Measurements from ENCODE around the gene SUZ12.
"Not testable (repeated sequence)": the region's sequence is repeated elsewhere in the genome, so short reads cannot be mapped to it uniquely, and the experiment has no call there.

SUZ12 gene

GRCh38 chr17:31937926-31938641 lies 1.3 kb downstream of the SUZ12 start:
- not testable (repeated sequence) for H3K9me3 ChIP-seq (ENCODE audit: control insufficient read depth, insufficient read depth, low read depth, low read length); H3K4me1 ChIP-seq (ENCODE audit: control insufficient read depth, insufficient read depth, low read length); H3K27ac ChIP-seq (ENCODE audit: extremely low read depth, low read depth, low read length)
- TF ChIP-seq PRDM4 (tag by site-specific recombination; IDR thresholded peaks at IDR 0.05), result peak; percentile 14; the same call in 1 of the 2 replicates
- Histone ChIP-seq H3K36me3 (ENCODE audit: control insufficient read depth in 2 of 2, insufficient read depth in 1 of 2, low read length in 2 of 2) (peaks cover 25 to 31% of the 10 kb centered on the region in 2 experiments), H3K4me3 (ENCODE audit: low read depth, low read length) (peak overlapping the region; percentile 45)
- ChIA-PET POLR2A (interaction anchor here (0.9 kb wide), 2 partner anchors 27 to 79 kb away, joined by 3 to 4 read pairs; partner anchors contain the start of gene COPRS), CTCF (interaction anchor here (0.8 to 1.2 kb wide), 2 partner anchors 37 to 174 kb away, joined by 3 read pairs; partner anchors contain the start of gene UTP6)

GRCh38 chr17:31941916-31942315 lies 5.1 kb downstream of the SUZ12 start:
- H3K4me3 ChIP-seq (ENCODE audit: low read depth, low read length); H3K4me1 ChIP-seq (ENCODE audit: control insufficient read depth, insufficient read depth, low read length); POLR2A ChIA-PET; H3K27ac ChIP-seq (ENCODE audit: extremely low read depth, low read depth, low read length); H3K9me3 ChIP-seq (ENCODE audit: control insufficient read depth, insufficient read depth, low read depth, low read length); CTCF ChIA-PET: not testable (repeated sequence)
- peaks cover 46 to 62% of the 10 kb centered on the region in 2 experiments for H3K36me3 ChIP-seq (ENCODE audit: control insufficient read depth in 2 of 2, insufficient read depth in 1 of 2, low read length in 2 of 2)

GRCh38 chr17:31942396-31942795 lies 5.6 kb downstream of the SUZ12 start:
- H3K4me3 ChIP-seq (ENCODE audit: low read depth, low read length); H3K9me3 ChIP-seq (ENCODE audit: control insufficient read depth, insufficient read depth, low read depth, low read length); POLR2A ChIA-PET; H3K27ac ChIP-seq (ENCODE audit: extremely low read depth, low read depth, low read length); H3K4me1 ChIP-seq (ENCODE audit: control insufficient read depth, insufficient read depth, low read length); CTCF ChIA-PET: not testable (repeated sequence)
- H3K36me3 ChIP-seq (ENCODE audit: control insufficient read depth in 2 of 2, insufficient read depth in 1 of 2, low read length in 2 of 2), result peaks cover 46 to 67% of the 10 kb centered on the region in 2 experiments

- TF ChIP-seq ZNF121 (tag by site-specific recombination; IDR thresholded peaks at IDR 0.05), result peak; percentile 77
- POLR2A ChIA-PET; H3K4me1 ChIP-seq (ENCODE audit: control insufficient read depth, insufficient read depth, low read length); H3K27ac ChIP-seq (ENCODE audit: extremely low read depth, low read depth, low read length); H3K4me3 ChIP-seq (ENCODE audit: low read depth, low read length); H3K9me3 ChIP-seq (ENCODE audit: control insufficient read depth, insufficient read depth, low read depth, low read length); CTCF ChIA-PET: not testable (repeated sequence)
- H3K36me3 ChIP-seq (ENCODE audit: control insufficient read depth in 2 of 2, insufficient read depth in 1 of 2, low read length in 2 of 2), result peaks cover 50 to 81% of the 10 kb centered on the region in 2 experiments
These were observed 15.1 kb downstream of the SUZ12 start for GRCh38 chr17:31951953-31952352.

- H3K9me3 ChIP-seq (ENCODE audit: control insufficient read depth, insufficient read depth, low read depth, low read length), result not testable (repeated sequence)
- peaks cover 56 to 75% of the 10 kb centered on the region in 2 experiments for H3K36me3 ChIP-seq (ENCODE audit: control insufficient read depth in 2 of 2, insufficient read depth in 1 of 2, low read length in 2 of 2)
These were observed 27.3 kb downstream of the SUZ12 start for GRCh38 chr17:31964131-31964530.

DNA sequence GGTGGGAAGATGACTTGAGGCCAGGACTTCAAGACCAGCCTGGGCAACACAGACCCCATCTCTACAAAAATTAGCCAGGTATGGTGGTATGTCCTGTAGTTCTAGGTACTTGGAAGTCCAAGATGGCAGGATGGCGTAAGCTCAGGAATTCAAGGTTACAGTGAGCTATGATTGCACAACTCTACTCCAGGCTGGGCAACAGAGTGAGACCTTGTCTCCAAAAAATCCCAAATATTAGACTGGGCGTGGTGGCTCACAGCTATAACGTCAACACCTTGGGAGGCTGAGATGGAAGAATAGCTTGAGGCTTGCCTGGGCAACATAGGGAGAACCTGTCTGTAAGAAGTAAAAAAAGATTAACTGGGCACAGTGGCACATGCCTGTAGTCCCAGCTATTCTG lies 30.8 kb downstream of the SUZ12 start:
- CTCF ChIA-PET, result interaction anchor here (0.6 kb wide), 1 partner anchor 219 kb away, joined by 5 read pairs; no protein-coding TSS in a partner anchor
- TF ChIP-seq ZNF596 (tag by site-specific recombination; IDR thresholded peaks at IDR 0.05), result no peak
- no peak for TF ChIP-seq ZNF2 (tag by site-specific recombination; IDR thresholded peaks at IDR 0.05)
- TF ChIP-seq ZNF626 (tag by site-specific recombination; IDR thresholded peaks at IDR 0.05), result no peak
- TF ChIP-seq KLF7 (tag by site-specific recombination; IDR thresholded peaks at IDR 0.05; ENCODE audit: borderline replicate concordance), result no peak
- TF ChIP-seq ZNF239 (tag by site-specific recombination; IDR thresholded peaks at IDR 0.05), result no peak
- TF ChIP-seq ZNF658 (tag by site-specific recombination; IDR thresholded peaks at IDR 0.05), result no peak
- no peak for TF ChIP-seq ZNF707 (tag by site-specific recombination; IDR thresholded peaks at IDR 0.05)
- no peak for TF ChIP-seq ZNF600 (tag by site-specific recombination; IDR thresholded peaks at IDR 0.05)

More at GRCh38 chr17:31964131-31964530, 27.3 kb downstream of the SUZ12 start:
- H3K4me3 ChIP-seq (ENCODE audit: low read depth, low read length); H3K27ac ChIP-seq (ENCODE audit: extremely low read depth, low read depth, low read length); H3K4me1 ChIP-seq (ENCODE audit: control insufficient read depth, insufficient read depth, low read length); CTCF ChIA-PET; POLR2A ChIA-PET: not testable (repeated sequence)

DNA sequence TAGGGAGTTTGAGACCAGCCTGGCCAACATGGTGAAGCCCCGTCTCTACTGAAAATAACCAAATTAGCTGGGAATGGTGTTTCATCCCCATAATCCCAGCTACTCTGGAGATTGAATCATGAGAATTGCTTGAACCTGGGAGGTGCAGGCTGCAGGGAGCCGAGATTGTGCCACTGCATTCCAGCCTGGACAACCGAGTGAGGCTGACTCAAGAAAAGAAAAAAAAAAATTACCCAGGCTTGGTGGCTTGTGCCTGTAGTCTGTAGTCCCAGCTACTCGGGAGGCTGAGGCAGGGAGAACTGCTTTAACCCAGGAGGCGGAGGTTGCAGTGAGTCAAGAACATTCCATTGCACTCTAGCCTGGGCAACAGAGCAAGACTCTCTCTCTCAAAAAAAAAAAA lies 33.6 kb downstream of the SUZ12 start:
- H3K27ac ChIP-seq (ENCODE audit: extremely low read depth, low read depth, low read length); H3K4me3 ChIP-seq (ENCODE audit: low read depth, low read length); H3K9me3 ChIP-seq (ENCODE audit: control insufficient read depth, insufficient read depth, low read depth, low read length); H3K4me1 ChIP-seq (ENCODE audit: control insufficient read depth, insufficient read depth, low read length); CTCF ChIA-PET; POLR2A ChIA-PET: not testable (repeated sequence)
- H3K36me3 ChIP-seq (ENCODE audit: control insufficient read depth in 2 of 2, insufficient read depth in 1 of 2, low read length in 2 of 2), result peaks cover 42 to 62% of the 10 kb centered on the region in 2 experiments

More for the DNA sequence above, 30.8 kb downstream of the SUZ12 start:
- no peak overlapping the region for H3K27ac ChIP-seq (ENCODE audit: extremely low read depth, low read depth, low read length)
- H3K36me3 ChIP-seq (ENCODE audit: control insufficient read depth in 2 of 2, insufficient read depth in 1 of 2, low read length in 2 of 2), result peaks cover 53 to 66% of the 10 kb centered on the region in 2 experiments
- no peaks in the 10 kb centered on the region for H3K9me3 ChIP-seq (ENCODE audit: control insufficient read depth, insufficient read depth, low read depth, low read length)
- H3K4me3 ChIP-seq (ENCODE audit: low read depth, low read length), result no peak overlapping the region
- H3K4me1 ChIP-seq (ENCODE audit: control insufficient read depth, insufficient read depth, low read length), result no peaks in the 10 kb centered on the region
- POLR2A ChIA-PET, result interaction anchor here (0.7 kb wide), 2 partner anchors 171 to 175 kb away, joined by 3 to 4 read pairs; no protein-coding TSS in a partner anchor
